Glutamatergic neuron (in vitro differentiated cells): ENCODE results near the gene UPF3A. TPM values are rescaled to one million over a fixed set of nuclear protein-coding genes. Genes with fewer than 3 reads are reported as not detected.
A peak's percentile ranks its signal among the peaks of the same experiment; 100 is the strongest.
"Not testable (repeated sequence)": the region's sequence is repeated elsewhere in the genome, so short reads cannot be mapped to it uniquely, and the experiment has no call there.

Source experiments
- DNase-seq: peaks from one replicate; pipeline ENCODE4 v3.0.0; 2022
- H3K27ac Mint-ChIP-seq: one replicate; pipeline ENCODE4 v1.8.0; 2020; ENCODE audit warnings: mild to moderate bottlenecking, mixed read lengths, inconsistent platforms; ENCODE audit not compliant: unreplicated experiment
- H3K27me3 Mint-ChIP-seq: one replicate; pipeline ENCODE4 v1.8.0; 2020; ENCODE audit warnings: mild to moderate bottlenecking, moderate library complexity, mixed read lengths, inconsistent platforms; ENCODE audit not compliant: unreplicated experiment
- H3K36me3 Mint-ChIP-seq: one replicate; pipeline ENCODE4 v1.8.0; 2020; ENCODE audit warnings: mild to moderate bottlenecking, mixed read lengths, inconsistent platforms; ENCODE audit not compliant: unreplicated experiment
- H3K4me1 Mint-ChIP-seq: one replicate; pipeline ENCODE4 v1.8.0; 2020; ENCODE audit warnings: mild to moderate bottlenecking, low read depth, mixed read lengths, inconsistent platforms; ENCODE audit not compliant: unreplicated experiment
- H3K4me3 Mint-ChIP-seq: one replicate; pipeline ENCODE4 v1.8.0; 2020; ENCODE audit warnings: mild to moderate bottlenecking, mixed read lengths, inconsistent platforms; ENCODE audit not compliant: unreplicated experiment
- H3K9me3 Mint-ChIP-seq: one replicate; pipeline ENCODE4 v1.8.0; 2020; ENCODE audit warnings: mild to moderate bottlenecking, moderate library complexity, mixed read lengths, inconsistent platforms; ENCODE audit not compliant: unreplicated experiment
- CTCF ChIP-seq: fragments of 200-600 bp; sonication (generic); IDR thresholded peaks from one replicate; pipeline ENCODE4 v1.5.0; 2021; ENCODE audit not compliant: partially characterized antibody, unreplicated experiment
- microRNA-seq: library from miRNA; unstranded; fragments of <30 nt; microRNA quantifications from one replicate; pipeline ENCODE4, GENCODE V29; 2020; ENCODE audit not compliant: unreplicated experiment
- total RNA-seq: library from RNA; stranded (reverse); fragmentation: NEBNext Ultra II Directional; extraction: Animal tissue kit (Norgen Biotek cat#: 25700); gene quantifications from one replicate; pipeline ENCODE4 v1.2.1, GENCODE V29; 2021; ENCODE audit not compliant: unreplicated experiment

UPF3A gene
- total RNA-seq, 1 donor from 2014 or later: 108 TPM

- Mint-ChIP-seq H3K4me1 (no peaks in the 10 kb centered on the region), H3K9me3 (peaks cover 1% of the 10 kb centered on the region), H3K27ac (no peak overlapping the region), H3K27me3 (no peaks in the 10 kb centered on the region), H3K4me3 (no peak overlapping the region), H3K36me3 (no peaks in the 10 kb centered on the region)
- DNase-seq: no peak
- TF ChIP-seq CTCF: no peak
Observed at GRCh38 chr13:114341003-114341777, 59.8 kb downstream of the UPF3A start.

- H3K27me3 Mint-ChIP-seq, H3K4me3 Mint-ChIP-seq, H3K36me3 Mint-ChIP-seq, H3K9me3 Mint-ChIP-seq, H3K27ac Mint-ChIP-seq, DNase-seq, H3K4me1 Mint-ChIP-seq: not testable (repeated sequence)
Observed at GRCh38 chr13:114347256-114347655, 65.9 kb downstream of the UPF3A start.

- not testable (repeated sequence) for H3K4me3 Mint-ChIP-seq, H3K9me3 Mint-ChIP-seq, H3K36me3 Mint-ChIP-seq, H3K27ac Mint-ChIP-seq, H3K27me3 Mint-ChIP-seq, H3K4me1 Mint-ChIP-seq
- DNase-seq: peak; percentile 29
- TF ChIP-seq CTCF: peak; percentile 53
Observed at GRCh38 chr13:114352763-114353162, 71.4 kb downstream of the UPF3A start.

- H3K27ac Mint-ChIP-seq, DNase-seq, H3K9me3 Mint-ChIP-seq, H3K36me3 Mint-ChIP-seq, H3K4me3 Mint-ChIP-seq, H3K4me1 Mint-ChIP-seq, H3K27me3 Mint-ChIP-seq: not testable (repeated sequence)
Observed at GRCh38 chr13:114353382-114353781, 72.0 kb downstream of the UPF3A start.

Small RNA genes within 50 kb of the gene (microRNA-seq; reads per million reads assigned to microRNA genes)
- gene MIR4502 (not detected), gene MIR548AR (not detected)

Other genes with a start within 250 kb of the UPF3A start
- gene RASA3, start 149.0 kb upstream of the UPF3A start, total RNA-seq: 15.2 TPM
- gene CFAP97D2, start 102.3 kb upstream of the UPF3A start, total RNA-seq: not detected
- gene CDC16, start 46.7 kb upstream of the UPF3A start, total RNA-seq: 85.1 TPM
- 29.5 TPM for gene CHAMP1, start 32.9 kb downstream of the UPF3A start, total RNA-seq